Dedifferentiated amniotic fluid mesenchymal stem cell (primary cell): ENCODE results near the gene VCAM1.
"Not testable (repeated sequence)": the region's sequence is repeated elsewhere in the genome, so short reads cannot be mapped to it uniquely, and the experiment has no call there.

Experiments
- DNase-seq: peaks from one replicate; pipeline ENCODE4 v3.0.0-alpha.2; 2016; ENCODE audit errors: extremely low spot score

VCAM1 gene, protein sequence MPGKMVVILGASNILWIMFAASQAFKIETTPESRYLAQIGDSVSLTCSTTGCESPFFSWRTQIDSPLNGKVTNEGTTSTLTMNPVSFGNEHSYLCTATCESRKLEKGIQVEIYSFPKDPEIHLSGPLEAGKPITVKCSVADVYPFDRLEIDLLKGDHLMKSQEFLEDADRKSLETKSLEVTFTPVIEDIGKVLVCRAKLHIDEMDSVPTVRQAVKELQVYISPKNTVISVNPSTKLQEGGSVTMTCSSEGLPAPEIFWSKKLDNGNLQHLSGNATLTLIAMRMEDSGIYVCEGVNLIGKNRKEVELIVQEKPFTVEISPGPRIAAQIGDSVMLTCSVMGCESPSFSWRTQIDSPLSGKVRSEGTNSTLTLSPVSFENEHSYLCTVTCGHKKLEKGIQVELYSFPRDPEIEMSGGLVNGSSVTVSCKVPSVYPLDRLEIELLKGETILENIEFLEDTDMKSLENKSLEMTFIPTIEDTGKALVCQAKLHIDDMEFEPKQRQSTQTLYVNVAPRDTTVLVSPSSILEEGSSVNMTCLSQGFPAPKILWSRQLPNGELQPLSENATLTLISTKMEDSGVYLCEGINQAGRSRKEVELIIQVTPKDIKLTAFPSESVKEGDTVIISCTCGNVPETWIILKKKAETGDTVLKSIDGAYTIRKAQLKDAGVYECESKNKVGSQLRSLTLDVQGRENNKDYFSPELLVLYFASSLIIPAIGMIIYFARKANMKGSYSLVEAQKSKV

DNA sequence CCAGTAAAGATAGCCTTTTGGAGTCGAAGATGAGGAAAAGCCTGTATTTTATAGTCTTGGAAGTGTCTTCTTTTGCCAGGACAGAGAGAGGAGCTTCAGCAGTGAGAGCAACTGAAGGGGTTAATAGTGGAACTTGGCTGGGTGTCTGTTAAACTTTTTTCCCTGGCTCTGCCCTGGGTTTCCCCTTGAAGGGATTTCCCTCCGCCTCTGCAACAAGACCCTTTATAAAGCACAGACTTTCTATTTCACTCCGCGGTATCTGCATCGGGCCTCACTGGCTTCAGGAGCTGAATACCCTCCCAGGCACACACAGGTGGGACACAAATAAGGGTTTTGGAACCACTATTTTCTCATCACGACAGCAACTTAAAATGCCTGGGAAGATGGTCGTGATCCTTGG lies at the start of gene VCAM1:
Gene VCAM1 (plus strand): TSS at position 253 of the 400 bp plus-strand sequence. CDS start 119 bp downstream, at position 372.
- DNase-seq, result no peak

DNA sequence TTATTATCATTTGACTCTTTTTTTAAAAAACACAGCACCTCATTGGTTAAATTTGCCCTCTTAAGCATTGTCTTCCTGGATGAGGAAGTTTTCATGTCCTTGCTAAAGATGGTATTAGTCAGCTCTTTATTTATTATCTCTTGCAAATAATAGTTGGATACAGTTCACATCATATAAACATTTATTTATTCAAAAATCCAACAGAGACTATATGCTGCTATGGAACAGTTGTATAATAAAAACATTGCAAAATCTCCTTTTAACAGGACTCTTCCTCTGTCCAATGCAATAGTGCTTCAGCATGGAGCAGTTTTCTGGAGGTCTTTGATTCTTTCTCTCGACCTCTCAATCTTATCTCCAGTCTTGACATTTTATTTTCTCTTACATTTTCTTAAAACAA lies 49.5 kb upstream of the VCAM1 start:
- DNase-seq, result no peak

- peak; percentile 16 for DNase-seq
Measured at GRCh38 chr1:100671601-100672000, 47.9 kb upstream of the VCAM1 start.

DNA sequence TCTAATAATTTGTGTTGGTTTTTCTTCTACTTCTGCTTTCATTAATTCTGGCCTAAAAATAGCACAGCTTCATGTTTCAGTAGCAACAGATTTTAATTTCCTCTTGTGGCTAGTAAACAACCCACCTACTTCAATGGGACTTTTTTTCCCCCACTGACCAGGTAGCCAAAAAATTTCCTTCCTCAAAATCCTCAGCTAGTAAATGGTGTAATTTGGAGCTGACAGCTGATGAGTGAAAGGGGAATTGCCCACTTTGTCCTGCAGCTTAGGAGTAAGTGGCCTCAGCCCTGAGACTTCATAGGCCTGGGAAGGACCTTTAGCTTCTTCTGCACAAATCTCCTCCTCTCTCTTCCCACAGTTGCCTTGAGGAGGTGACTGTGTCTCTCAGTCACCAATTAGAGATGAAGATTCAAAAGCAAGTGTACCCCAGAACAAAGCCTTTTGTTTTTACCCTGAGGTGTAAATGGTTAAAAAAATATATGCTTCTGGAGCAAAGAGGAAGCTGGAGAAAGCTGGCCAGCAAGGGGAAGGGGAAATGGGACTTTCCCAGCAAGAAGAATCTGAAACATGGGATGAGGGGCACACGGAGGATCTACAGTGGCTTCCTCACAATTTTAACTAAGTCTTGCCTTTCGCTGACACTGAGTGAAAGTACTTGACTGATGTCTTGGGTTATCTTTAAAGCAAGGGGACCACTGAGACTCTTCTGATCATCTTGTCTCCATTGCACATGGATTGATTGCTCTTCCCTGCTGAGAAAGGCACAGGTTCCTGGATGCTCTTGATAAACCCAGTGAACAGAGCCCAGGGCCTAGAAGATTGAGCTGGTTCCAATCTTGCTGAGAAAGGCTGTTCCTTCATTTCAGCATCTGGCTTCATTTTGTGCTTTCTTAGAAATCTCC lies 35.8 kb upstream of the VCAM1 start:
- DNase-seq, result no peak

GRCh38 chr1:100699744-100700143 lies 19.8 kb upstream of the VCAM1 start:
- DNase-seq, result peak; percentile 37

DNA sequence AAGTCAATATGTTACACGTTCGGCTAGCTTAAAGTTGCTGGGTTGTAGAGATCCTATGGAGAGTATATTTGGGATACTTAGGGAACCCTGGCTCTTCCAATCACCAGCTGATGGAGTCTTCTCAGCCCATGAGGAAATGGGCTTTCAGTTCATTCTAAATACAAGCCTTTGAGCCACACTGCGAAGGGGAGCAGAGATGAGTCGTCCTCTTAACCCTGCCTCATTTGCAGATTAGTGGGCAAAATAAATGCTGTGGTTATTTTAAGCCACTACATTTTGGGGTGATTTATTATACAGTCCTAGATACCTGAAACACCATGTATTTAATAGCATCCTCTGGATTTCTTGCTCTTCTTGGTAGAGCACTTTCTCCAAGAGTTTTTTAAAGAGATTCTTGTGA lies 19.0 kb upstream of the VCAM1 start:
- no peak for DNase-seq

DNA sequence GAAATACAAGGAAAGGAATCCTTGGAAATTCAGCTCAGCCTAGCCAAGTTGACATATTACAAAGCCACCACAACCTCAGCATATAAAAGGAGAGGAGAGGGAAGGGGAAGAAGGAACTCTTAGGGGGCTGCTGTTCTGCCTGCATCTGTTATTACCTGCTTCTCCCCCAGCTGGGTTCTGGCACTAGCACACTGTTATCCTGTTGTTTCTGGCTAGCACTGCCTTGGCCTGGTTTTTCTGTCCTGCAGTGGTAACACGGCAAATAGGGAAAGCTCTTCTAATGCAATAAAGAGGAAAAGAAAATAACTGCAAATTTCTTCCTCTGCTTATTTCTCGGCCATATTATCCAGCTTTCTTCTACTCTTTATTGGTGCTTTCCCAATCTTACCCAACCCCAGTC lies 16.5 kb upstream of the VCAM1 start:
- no peak for DNase-seq

DNA sequence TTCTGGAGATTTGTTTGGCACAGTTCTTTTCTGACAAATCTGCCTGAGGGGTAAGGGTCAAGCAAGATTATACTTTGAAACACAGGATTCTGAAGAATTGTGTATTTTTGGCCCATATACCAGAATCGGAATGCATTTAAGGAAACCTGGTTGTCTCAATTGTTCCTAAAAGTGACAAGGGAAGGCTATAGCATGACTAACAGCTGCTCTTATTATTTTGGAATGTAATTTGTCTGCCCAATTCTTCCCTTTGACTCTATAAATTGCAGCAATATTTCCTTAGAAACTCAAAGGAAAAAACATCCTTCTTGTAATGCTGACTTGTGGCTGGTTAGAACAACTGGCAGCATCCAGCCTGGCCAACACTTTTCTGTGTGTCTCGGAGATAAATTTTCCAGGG lies 15.8 kb upstream of the VCAM1 start:
- DNase-seq, result peak; percentile 76

- no peak for DNase-seq
Measured at GRCh38 chr1:100704473-100704872, 15.1 kb upstream of the VCAM1 start.

- DNase-seq, result no peak
Measured at GRCh38 chr1:100706296-100706695, 13.2 kb upstream of the VCAM1 start.

GRCh38 chr1:100706856-100707255 lies 12.7 kb upstream of the VCAM1 start:
- DNase-seq, result no peak

GRCh38 chr1:100708476-100709062 lies 11.0 kb upstream of the VCAM1 start:
- DNase-seq, result peak; percentile 32

DNA sequence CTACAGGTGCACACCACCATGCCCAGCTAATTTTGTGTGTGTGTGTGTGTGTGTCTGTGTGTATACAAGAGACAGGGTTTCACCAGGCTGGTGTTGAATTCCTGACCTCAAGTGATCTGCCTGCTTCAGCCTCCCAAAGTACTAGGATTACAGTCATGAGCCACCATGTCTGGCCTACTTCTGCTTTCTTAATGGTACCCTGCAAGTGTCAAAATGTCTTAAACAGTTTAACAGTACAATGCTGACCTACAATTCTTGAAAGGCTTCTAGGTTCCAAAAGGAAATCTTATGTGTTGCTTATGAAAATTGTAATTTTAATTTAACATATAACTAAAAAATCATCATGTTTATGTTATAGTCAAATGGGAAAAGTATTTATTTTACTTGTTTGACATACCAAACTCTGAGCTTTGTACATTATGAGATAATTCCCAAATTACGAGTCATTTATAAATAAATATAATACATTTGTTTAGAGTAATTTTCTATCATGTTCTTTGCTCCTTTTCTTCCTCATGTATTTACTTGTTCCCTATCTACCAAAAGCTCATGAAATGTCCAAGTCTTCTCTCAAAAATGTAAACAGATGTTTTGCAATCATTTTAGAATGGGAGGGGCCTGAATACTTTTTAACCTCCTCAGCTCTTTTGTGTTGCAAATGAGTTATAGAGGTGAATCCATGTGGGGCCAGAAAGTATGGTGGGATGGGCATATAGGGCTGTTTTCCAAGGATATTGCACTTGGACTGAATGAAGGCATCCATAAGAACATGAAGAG lies 8.4 kb upstream of the VCAM1 start:
- DNase-seq, result peak; percentile 61

- DNase-seq, result not testable (repeated sequence)
Measured at GRCh38 chr1:100713027-100713426, 6.5 kb upstream of the VCAM1 start.

- DNase-seq, result no peak
Measured at GRCh38 chr1:100713626-100714025, 5.9 kb upstream of the VCAM1 start.

- no peak for DNase-seq
Measured at GRCh38 chr1:100714599-100714998, 4.9 kb upstream of the VCAM1 start.

GRCh38 chr1:100717218-100717617 lies 2.3 kb upstream of the VCAM1 start:
- no peak for DNase-seq

DNA sequence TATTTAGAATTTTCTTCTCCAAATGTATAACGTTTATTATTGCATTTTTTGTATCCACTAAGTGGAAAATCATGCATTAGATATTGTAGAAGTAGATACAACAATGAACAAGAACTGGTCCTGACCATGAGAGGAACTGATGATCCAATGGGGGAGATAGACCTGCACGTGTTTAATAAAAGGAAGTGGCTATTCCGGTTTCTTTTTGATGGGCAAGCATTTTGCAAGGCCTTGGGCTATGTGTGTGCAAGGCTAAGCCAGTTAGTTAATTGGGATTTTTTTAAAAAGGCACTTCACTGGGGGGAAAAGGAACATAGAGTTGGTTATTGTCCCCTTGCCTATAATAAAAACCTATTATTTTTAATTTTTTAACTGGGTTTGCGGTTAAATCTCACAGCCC lies 961 bp upstream of the VCAM1 start:
- no peak for DNase-seq

DNA sequence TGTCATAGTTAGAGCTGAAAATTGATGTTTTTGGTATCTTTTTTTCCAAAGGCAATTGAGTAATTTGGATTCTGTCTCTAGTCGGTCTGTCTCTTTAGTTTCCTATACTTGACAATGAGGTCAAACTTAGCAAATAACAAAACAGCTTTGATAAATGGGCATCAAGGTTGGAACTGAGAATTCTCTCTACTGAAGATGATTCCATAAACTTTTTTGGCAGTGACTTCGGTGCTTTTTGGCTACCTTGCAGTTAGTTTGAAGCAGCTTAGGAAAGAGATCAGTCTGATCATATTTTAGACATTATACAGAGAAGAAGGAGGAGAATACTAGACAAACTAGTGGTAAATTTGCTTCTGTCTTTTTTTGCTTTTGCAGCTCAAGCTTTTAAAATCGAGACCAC lies 559 bp downstream of the VCAM1 start:
- no peak for DNase-seq

GRCh38 chr1:100720751-100721150 lies 1.2 kb downstream of the VCAM1 start:
- no peak for DNase-seq
